Inferior parietal cortex (tissue), 1 donor: ENCODE results near the gene TRIML1.
"Not testable (repeated sequence)": the region's sequence is repeated elsewhere in the genome, so short reads cannot be mapped to it uniquely, and the experiment has no call there.

Experiments
- DNase-seq: peaks from one replicate; pipeline ENCODE4 v3.0.0-alpha.2; 2016; ENCODE audit errors: extremely low spot score

Gene TRIML1

DNA sequence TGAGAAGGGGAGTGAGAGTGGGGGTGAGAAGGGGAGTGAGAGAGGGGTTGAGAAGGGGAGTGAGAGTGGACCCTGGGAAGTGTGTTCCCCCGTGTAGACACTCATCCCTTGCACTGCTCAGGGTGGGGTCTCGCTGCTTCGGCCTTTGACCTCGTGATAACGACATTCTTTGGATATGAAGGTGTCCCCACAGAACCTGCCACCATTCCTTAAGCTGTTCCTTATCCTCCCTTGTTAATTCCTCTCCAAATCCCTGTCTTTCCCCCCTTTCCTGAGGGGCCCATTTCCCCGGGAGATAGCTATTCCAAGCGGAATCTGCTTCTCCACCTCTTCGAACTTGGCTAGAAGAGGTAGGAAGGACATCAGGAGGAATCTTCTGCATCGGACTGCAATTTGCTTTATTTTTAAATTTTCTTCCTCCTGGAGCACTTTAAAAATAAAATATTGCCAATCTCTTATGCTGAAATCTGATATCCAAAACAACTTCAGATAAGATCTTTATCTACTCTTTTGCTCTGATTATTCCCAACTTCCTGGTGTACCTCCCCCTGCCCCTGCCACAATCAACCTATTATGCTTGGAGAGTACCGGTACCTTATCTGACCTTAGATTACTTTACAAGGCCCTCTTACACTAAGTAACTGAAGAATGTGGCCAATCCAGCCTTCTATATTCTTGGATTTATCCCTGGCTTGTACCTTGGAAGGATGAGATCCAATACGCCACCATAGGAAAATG lies 15.6 kb downstream of the TRIML1 start:
- no peak for DNase-seq

- DNase-seq, result no peak
These were observed 19.1 kb downstream of the TRIML1 start for GRCh38 chr4:188158336-188158735.

DNA sequence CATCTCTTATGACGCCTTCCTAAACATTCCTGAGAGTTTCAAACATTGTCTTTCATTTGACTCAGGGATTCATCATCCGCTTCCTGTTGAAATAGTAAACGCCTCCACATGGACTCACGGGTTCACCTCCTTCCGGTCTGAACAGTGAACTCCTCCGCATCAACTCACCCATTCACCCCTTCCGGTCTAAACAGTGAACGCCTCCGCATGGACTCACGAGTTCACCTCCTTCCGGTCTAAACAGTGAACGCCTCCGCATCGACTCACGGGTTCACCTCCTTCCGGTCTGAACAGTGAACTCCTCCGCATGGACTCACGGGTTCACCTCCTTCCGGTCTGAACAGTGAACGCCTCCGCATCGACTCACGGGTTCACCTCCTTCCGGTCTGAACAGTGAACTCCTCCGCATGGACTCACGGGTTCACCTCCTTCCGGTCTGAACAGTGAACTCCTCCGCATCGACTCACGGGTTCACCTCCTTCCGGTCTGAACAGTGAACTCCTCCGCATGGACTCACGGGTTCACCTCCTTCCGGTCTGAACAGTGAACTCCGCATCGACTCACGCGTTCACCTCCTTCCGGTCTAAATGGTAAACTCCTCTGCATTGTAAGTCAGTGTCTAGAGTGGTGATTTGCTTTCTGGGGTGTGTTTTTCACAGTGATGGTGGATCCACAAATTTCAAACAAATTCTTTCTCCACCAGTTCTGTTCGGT lies 20.4 kb downstream of the TRIML1 start:
- not testable (repeated sequence) for DNase-seq

DNA sequence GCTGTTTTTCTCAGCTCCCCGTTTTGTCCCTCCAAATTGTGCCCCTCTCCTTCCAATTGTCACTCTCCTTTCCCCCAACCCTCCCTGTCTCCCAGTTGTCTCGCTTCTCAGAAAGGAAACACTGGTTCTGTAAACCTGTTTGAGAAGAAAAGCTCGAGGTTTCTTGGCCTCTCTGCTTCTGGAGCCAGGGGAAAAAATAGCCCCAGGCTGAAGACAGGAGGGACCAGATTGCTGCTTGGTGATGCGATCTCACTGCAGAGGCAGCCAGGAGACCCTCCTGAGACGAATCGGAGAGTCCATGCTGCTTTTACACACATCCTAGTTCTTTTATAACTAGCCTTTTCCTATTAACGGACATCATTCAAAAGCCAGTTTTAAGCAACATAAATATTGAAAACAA lies 21.2 kb downstream of the TRIML1 start:
- no peak for DNase-seq

- DNase-seq, result no peak
These were observed 21.9 kb downstream of the TRIML1 start for GRCh38 chr4:188161167-188161566.

- DNase-seq, result no peak
These were observed 23.5 kb downstream of the TRIML1 start for GRCh38 chr4:188162698-188163097.

DNA sequence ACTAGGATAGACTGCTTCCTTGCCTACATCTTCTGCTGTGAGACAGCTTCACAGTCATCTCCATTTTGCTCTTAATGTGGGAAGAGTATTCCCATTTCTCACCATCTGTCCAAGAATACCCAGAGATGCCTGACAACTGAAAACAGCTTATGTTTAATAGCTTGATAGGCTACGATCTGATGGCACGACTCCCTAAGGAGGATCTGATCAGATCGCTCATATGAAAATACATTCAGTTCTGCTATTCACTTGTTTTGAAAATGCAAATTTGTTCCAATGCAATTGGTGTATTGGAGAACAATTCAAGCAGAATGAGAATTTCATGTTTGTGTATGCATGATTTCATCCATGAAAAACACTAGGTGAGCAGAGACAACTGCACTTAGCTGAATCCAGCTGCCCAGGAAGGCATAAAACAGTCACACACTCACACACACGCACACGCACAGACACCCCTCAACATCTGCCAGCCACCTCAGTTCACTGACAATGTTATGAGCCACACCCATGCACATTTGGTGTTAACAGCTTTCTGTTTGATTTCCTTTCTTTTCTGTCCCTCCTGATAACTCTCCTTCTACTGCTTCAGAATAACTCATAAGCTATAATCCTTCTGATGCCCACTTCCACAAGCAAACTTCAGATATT lies 29.6 kb downstream of the TRIML1 start:
- peak; percentile 19 for DNase-seq

GRCh38 chr4:188171551-188171950 lies 32.3 kb downstream of the TRIML1 start:
- DNase-seq, result no peak

- no peak for DNase-seq
These were observed 36.0 kb downstream of the TRIML1 start for GRCh38 chr4:188175288-188175687.

DNA sequence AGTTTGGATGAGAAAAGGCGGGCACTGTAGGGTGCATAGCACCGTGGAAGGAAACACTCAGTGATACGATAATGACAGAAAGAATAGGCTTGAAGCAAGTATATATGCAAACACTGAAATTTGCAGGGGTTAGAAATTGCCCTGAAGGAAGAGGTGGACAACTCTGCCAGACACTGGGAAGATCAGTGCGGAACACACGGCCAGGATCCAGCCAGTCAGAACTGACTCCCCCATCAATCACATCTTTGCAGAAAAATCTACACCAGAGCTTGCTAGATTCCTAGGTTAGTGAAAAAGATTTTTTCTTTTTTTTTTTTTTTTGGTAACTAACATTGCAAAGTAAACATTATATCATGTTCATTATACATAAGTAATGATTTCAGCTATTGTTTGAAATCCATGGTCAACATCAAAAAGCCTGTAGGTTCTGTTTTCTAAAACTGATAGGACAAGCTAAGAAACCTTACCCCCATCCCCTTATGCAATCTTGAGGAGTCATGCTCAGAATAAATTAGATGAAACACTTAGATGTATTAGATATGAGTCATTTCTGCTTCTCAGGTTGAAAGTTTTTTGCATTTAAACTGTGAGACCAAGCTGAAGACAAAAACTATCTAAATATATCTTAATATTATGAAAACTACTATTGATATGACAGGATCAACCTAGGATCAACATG lies 38.9 kb downstream of the TRIML1 start:
- no peak for DNase-seq

DNA sequence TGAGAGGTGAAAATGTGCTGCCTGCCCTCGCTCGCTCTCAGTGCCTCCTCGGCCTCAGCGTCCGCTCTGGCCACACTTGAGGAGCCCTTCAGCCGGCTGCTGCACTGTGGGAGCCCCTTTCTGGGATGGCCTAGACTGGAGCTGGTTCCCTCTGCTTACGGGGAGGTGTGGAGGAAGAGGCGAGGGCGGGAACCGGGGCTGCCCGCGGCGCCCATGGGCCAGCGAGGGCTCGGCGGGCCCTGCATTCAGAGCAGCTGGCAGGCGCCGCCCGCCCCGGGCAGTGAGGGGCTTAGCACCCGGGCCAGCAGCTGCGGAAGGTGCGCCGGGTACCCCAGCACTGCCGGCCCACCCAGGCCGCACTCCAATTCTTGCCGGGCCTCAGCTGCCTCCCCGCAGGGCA lies 39.6 kb downstream of the TRIML1 start:
- DNase-seq, result no peak

- no peak for DNase-seq
These were observed 47.9 kb downstream of the TRIML1 start for GRCh38 chr4:188187106-188187505.

GRCh38 chr4:188190461-188190860 lies 51.2 kb downstream of the TRIML1 start:
- no peak for DNase-seq

DNA sequence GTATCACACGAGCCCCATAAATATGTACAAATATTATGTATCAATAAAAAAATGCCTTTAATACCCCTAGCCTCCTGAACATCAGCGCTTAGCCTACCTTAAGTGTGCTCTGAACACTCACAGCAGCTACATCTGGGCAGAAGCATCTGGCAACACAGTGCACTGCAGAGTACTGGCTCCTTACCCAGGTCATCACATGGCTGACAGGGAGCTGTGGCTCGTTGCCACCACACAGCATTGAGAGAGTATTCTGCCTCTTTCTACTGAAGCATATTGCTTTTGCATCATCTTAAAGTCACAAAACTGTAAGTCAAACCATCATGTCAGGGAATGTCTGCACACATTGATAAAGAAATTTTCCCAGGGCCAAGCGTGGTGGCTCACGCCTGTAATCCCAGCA lies 55.2 kb downstream of the TRIML1 start:
- no peak for DNase-seq

GRCh38 chr4:188195389-188195985 lies 56.2 kb downstream of the TRIML1 start:
- DNase-seq, result no peak

DNA sequence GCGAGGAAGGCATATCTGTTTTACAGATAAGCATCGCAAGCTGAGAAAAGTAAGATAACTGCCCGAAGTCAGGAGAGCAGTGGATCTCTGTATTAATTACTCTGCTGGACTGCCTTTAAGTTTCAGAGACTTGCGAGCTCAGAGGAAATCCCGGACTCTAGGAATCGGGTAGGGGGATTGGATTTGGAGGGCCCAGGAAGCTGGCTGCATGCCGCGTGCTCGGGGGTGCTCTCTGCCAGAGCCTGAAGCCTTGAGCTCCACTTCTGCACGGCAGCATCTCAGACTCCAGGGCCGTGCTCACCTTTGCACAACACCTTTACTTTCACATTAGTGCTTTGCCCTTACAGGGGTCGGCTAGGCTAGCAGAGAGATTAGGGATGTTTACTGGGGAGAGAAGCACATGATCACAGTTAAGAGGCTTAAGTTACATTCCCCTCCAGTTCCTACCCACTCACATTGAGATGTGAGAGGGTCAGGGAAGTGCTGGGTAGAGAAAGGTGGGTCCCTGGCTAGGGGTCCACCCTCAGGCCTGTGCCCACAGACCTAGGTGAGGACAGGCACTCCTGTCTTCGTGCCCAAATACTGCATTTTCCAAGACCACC lies 57.0 kb downstream of the TRIML1 start:
- DNase-seq, result no peak
